CD14-positive monocyte (primary cell): ENCODE results near the gene RCOR1. TPM values are rescaled to one million over a fixed set of nuclear protein-coding genes. Genes with fewer than 3 reads are reported as not detected.

Source experiments
- DNase-seq, 3 donors: peaks; one replicate each; pipeline ENCODE4 v3.0.0-alpha.2; 2011 to 2022
- H2AFZ ChIP-seq: 2 replicates; pipeline ENCODE4 v1.6.0; 2012; ENCODE audit warnings: mild to moderate bottlenecking, low read depth, low read length, inconsistent platforms; ENCODE audit not compliant: insufficient read depth, poor library complexity, severe bottlenecking
- H3K27ac ChIP-seq, 2 donors: 1 replicate in 1 of 2; 2 replicates in 1 of 2; pipeline ENCODE4 v1.5.1; 2012 to 2013; ENCODE audit warnings: low read length in 2 of 2, control low read depth in 1 of 2, inconsistent platforms in 1 of 2, low read depth in 1 of 2, mild to moderate bottlenecking in 1 of 2
- H3K27me3 ChIP-seq, 2 donors: one replicate each; pipeline versions ENCODE4 v1.6.0 to v1.6.1; 2011 to 2013; ENCODE audit warnings: low read length in 2 of 2; ENCODE audit not compliant: control insufficient read depth in 2 of 2, insufficient read depth in 2 of 2
- H3K36me3 ChIP-seq, 2 donors: replicated peaks in 1 of 2; 1 replicate in 1 of 2; 2 replicates in 1 of 2; pipeline versions ENCODE4 v1.5.1 to v1.6.1; 2012 to 2013; ENCODE audit warnings: low read length in 2 of 2, control low read depth in 1 of 2, inconsistent platforms in 1 of 2, mild to moderate bottlenecking in 1 of 2; ENCODE audit not compliant: insufficient read depth in 2 of 2, control insufficient read depth in 1 of 2
- H3K4me1 ChIP-seq, 2 donors: 1 replicate in 1 of 2; 2 replicates in 1 of 2; pipeline versions ENCODE4 v1.5.1 to v1.6.1; 2012 to 2013; ENCODE audit warnings: low read length in 2 of 2, control low read depth in 1 of 2, inconsistent platforms in 1 of 2, mild to moderate bottlenecking in 1 of 2, moderate library complexity in 1 of 2; ENCODE audit not compliant: insufficient read depth in 2 of 2, control insufficient read depth in 1 of 2
- H3K4me2 ChIP-seq: replicated peaks from 2 replicates; pipeline ENCODE3; 2012; ENCODE audit warnings: low read length, moderate library complexity, mild to moderate bottlenecking; ENCODE audit not compliant: poor library complexity, severe bottlenecking; ENCODE audit errors: extremely low read depth
- H3K4me3 ChIP-seq, 3 experiments: fragments of 200-600 bp in 1 of 3; sonication (generic) in 1 of 3; replicated peaks in 1 of 3; 1 replicate in 2 of 3; 2 replicates in 1 of 3; pipeline ENCODE4 v1.5.1; 2011 to 2013; ENCODE audit warnings: low read length in 3 of 3, mild to moderate bottlenecking in 3 of 3, control low read depth in 2 of 3, low read depth in 2 of 3, inconsistent platforms in 1 of 3, moderate library complexity in 1 of 3
- H3K79me2 ChIP-seq: 2 replicates; pipeline ENCODE4 v1.6.0; 2012; ENCODE audit warnings: mild to moderate bottlenecking, control low read depth, inconsistent platforms, low read length, moderate library complexity; ENCODE audit not compliant: insufficient read depth
- H3K9ac ChIP-seq: 2 replicates; pipeline ENCODE4 v1.6.0; 2017; ENCODE audit warnings: low read length, mild to moderate bottlenecking; ENCODE audit not compliant: insufficient read depth, poor library complexity, severe bottlenecking
- H3K9me3 ChIP-seq, 2 donors: replicated peaks in 1 of 2; 1 replicate in 1 of 2; 2 replicates in 1 of 2; pipeline versions ENCODE4 v1.5.1 to v1.6.1; 2012 to 2013; ENCODE audit warnings: low read length in 2 of 2, control low read depth in 1 of 2; ENCODE audit not compliant: control insufficient read depth in 1 of 2, insufficient read depth in 1 of 2
- H4K20me1 ChIP-seq: 2 replicates; pipeline ENCODE4 v1.6.0; 2012; ENCODE audit warnings: mild to moderate bottlenecking, low read length, control low read depth, moderate library complexity; ENCODE audit not compliant: insufficient read depth
- H3K27ac Mint-ChIP-seq, 7 donors: one replicate each; pipeline ENCODE4 v1.8.0; 2020; ENCODE audit warnings: mild to moderate bottlenecking in 7 of 7, mixed read lengths in 7 of 7, moderate library complexity in 6 of 7, inconsistent platforms in 2 of 7
- H3K27me3 Mint-ChIP-seq, 3 donors: one replicate each; pipeline ENCODE4 v1.8.0; 2021 to 2022; ENCODE audit warnings: low read depth in 3 of 3, mild to moderate bottlenecking in 3 of 3, mixed read lengths in 3 of 3, moderate library complexity in 3 of 3, inconsistent platforms in 1 of 3
- H3K36me3 Mint-ChIP-seq, 2 donors: one replicate each; pipeline ENCODE4 v1.8.0; 2020; ENCODE audit warnings: mixed read lengths in 2 of 2, inconsistent platforms in 1 of 2, mild to moderate bottlenecking in 1 of 2
- H3K4me1 Mint-ChIP-seq: one replicate; pipeline ENCODE4 v1.8.0; 2020; ENCODE audit warnings: mild to moderate bottlenecking, mixed read lengths
- H3K4me3 Mint-ChIP-seq, 2 donors: one replicate each; pipeline ENCODE4 v1.8.0; 2020; ENCODE audit warnings: mild to moderate bottlenecking in 2 of 2, mixed read lengths in 2 of 2, moderate library complexity in 1 of 2
- H3K9me3 Mint-ChIP-seq, 7 donors: one replicate each; pipeline ENCODE4 v1.8.0; 2020 to 2022; ENCODE audit warnings: mixed read lengths in 7 of 7, mild to moderate bottlenecking in 6 of 7, moderate library complexity in 6 of 7, inconsistent platforms in 2 of 7
- WGBS: methylation state at CpG from one replicate; pipeline ENCODE4 v1.1.5; 2013; ENCODE audit warnings: missing lambda C conversion rate; ENCODE audit not compliant: insufficient coverage; 5-methylcytosine and 5-hydroxymethylcytosine counted together
- intact Hi-C, 2 donors: fragments of 100-400 bp; cut with micrococcal nuclease; formaldehyde crosslinking; loops; one replicate each; pipeline versions ENCODE4 v1.15.0 to v1.15.1; 2023
- polyA plus RNA-seq, 3 donors: library from polyadenylated mRNA; depleted of rRNA in 1 of 3; unstranded in 2 of 3; stranded (reverse) in 1 of 3; fragments of 300-500 nt in 2 of 3; fragments of >200 nt in 1 of 3; fragmentation: Illumina TruSeq in 2 of 3; gene quantifications; 1 replicate in 2 of 3; 2 replicates in 1 of 3; pipeline ENCODE4 v1.2.3, GENCODE V29; 2012 to 2021
- TF ChIP-seq, protein P1 (sequence below): fragments of 200-600 bp; IDR thresholded peaks from one replicate; pipeline ENCODE4 v1.8.0; 2022; ENCODE audit warnings: antibody characterized with exemption, mild to moderate bottlenecking

Gene RCOR1
- polyA plus RNA-seq, 3 donors, result 2.1 to 36.6 (median 2.3) TPM

DNA sequence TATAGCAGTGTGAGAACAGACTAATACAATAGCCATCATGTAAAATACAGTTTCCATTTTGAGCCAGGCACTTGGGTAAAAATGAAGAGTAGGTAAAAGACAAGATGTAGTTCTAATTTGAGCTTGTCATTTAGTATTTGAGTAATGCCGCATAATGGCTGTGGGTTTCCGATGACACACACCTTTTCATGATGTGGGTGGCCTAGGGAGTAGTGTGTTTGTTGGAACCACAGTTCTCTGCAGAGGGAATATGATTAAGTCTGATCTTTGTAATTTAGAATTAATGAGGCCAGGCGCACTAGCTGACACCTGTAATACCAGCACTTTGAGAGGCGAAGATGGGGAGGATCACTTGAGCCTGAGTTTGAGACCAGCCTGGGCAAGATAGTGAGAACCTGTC, 61.8 kb downstream of the RCOR1 start:
- peaks cover 4 to 5% of the 10 kb centered on the region in 2 donors for H3K4me1 ChIP-seq
- 95% methylated on average over 2 of the region's 4 CpGs for WGBS
- H2AFZ ChIP-seq, result no peak overlapping the region
- H3K4me3 ChIP-seq, result no peak overlapping the region
- intact Hi-C loops, result no loop called here
- H3K9ac ChIP-seq, result no peak overlapping the region
- H3K36me3 ChIP-seq, result no peaks in the 10 kb centered on the region
- H4K20me1 ChIP-seq, result peaks cover 99% of the 10 kb centered on the region
- no peaks in the 10 kb centered on the region for H3K27me3 Mint-ChIP-seq
- no peak for DNase-seq
- no peak overlapping the region for H3K27ac ChIP-seq
- peaks cover 0 to 6% of the 10 kb centered on the region in 2 donors for H3K9me3 ChIP-seq
- H3K4me3 Mint-ChIP-seq, result no peak overlapping the region
- peak overlapping the region in 1 of 7 donors; percentile 15 for H3K27ac Mint-ChIP-seq
- peaks cover 5 to 13% of the 10 kb centered on the region in 2 donors for H3K36me3 Mint-ChIP-seq
- peaks cover 0 to 3% (median 2%) of the 10 kb centered on the region in 7 donors for H3K9me3 Mint-ChIP-seq
- H3K27me3 ChIP-seq, result no peaks in the 10 kb centered on the region
- peaks cover 51% of the 10 kb centered on the region for H3K4me1 Mint-ChIP-seq
- peaks cover 100% of the 10 kb centered on the region for H3K79me2 ChIP-seq
- TF ChIP-seq, protein P1, sequence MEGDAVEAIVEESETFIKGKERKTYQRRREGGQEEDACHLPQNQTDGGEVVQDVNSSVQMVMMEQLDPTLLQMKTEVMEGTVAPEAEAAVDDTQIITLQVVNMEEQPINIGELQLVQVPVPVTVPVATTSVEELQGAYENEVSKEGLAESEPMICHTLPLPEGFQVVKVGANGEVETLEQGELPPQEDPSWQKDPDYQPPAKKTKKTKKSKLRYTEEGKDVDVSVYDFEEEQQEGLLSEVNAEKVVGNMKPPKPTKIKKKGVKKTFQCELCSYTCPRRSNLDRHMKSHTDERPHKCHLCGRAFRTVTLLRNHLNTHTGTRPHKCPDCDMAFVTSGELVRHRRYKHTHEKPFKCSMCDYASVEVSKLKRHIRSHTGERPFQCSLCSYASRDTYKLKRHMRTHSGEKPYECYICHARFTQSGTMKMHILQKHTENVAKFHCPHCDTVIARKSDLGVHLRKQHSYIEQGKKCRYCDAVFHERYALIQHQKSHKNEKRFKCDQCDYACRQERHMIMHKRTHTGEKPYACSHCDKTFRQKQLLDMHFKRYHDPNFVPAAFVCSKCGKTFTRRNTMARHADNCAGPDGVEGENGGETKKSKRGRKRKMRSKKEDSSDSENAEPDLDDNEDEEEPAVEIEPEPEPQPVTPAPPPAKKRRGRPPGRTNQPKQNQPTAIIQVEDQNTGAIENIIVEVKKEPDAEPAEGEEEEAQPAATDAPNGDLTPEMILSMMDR, result no peak
- no peak overlapping the region for H3K4me2 ChIP-seq

DNA sequence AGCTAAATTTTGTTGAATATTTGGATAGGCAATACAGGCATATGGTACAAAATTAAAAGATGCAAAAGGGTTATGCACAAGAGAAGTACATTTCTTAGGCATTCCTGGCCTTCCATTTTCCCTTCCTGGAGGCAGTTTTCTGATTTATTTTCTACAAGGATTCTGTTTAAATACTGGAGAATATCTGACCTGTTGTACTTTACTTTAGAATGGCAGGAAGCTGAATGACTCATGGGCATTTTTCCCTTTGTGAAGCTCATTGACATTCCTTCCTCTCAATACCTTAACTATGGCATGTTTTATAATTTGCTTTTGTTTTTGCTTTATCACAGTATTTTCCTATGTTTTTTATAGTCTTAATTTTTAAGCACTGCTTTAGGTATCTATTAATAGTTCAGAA, 62.7 kb downstream of the RCOR1 start:
- no peak overlapping the region for H3K4me3 ChIP-seq
- H3K36me3 ChIP-seq, result no peaks in the 10 kb centered on the region
- H3K79me2 ChIP-seq, result peaks cover 100% of the 10 kb centered on the region
- no peak overlapping the region for H3K27ac ChIP-seq
- H3K27me3 Mint-ChIP-seq, result no peaks in the 10 kb centered on the region
- no peak overlapping the region for H3K4me3 Mint-ChIP-seq
- H4K20me1 ChIP-seq, result peaks cover 99% of the 10 kb centered on the region
- intact Hi-C loops, result no loop called here
- peaks cover 0 to 3% (median 2%) of the 10 kb centered on the region in 7 donors for H3K9me3 Mint-ChIP-seq
- H3K4me2 ChIP-seq, result no peak overlapping the region
- no peak overlapping the region for H2AFZ ChIP-seq
- H3K27me3 ChIP-seq, result no peaks in the 10 kb centered on the region
- TF ChIP-seq, protein P1, result no peak
- H3K4me1 Mint-ChIP-seq, result peaks cover 51% of the 10 kb centered on the region
- peaks cover 4 to 5% of the 10 kb centered on the region in 2 donors for H3K4me1 ChIP-seq
- peak in 1 of 3 donors; percentile 7 for DNase-seq
- no peak overlapping the region for H3K9ac ChIP-seq
- H3K36me3 Mint-ChIP-seq, result peaks cover 5 to 13% of the 10 kb centered on the region in 2 donors
- H3K27ac Mint-ChIP-seq, result peak overlapping the region in 1 of 7 donors; percentile 7
- peaks cover 0 to 6% of the 10 kb centered on the region in 2 donors for H3K9me3 ChIP-seq
